HepG2 (cell line): ENCODE data around the gene CCDC192. TPM values are rescaled to one million over a fixed set of nuclear protein-coding genes. Genes with fewer than 3 reads are reported as not detected.

ENCODE experiments used
- ATAC-seq: fragments of 200-7000 bp; cut with Tn5 transposase; 3 replicates; pipeline ENCODE4 v1.9.1; 2020; ENCODE audit warnings: mild to moderate bottlenecking, moderate library complexity
- BruUV-seq: library from RNA; stranded (reverse); fragments of 400-500 nt; replicated peaks from 2 replicates; lab custom pipeline; 2021; lab: Mats Ljungman, UMichigan
- CTCF ChIA-PET: fragments of 300-600 bp; formaldehyde crosslinking; extraction: SDS; loops from one replicate; lab custom pipeline; 2021; ENCODE audit warnings: low total read pairs, inconsistent platforms, low intra/inter-chr PET ratio; lab: Yijun Ruan, JAX
- POLR2A ChIA-PET: fragments of 350-600 bp; sonication (Branson Sonifier 250); formaldehyde crosslinking; loops from one replicate; lab custom pipeline; 2020; ENCODE audit warnings: antibody characterized with exemption, inconsistent platforms; lab: Yijun Ruan, JAX
- DNase-seq: peaks from one replicate; pipeline ENCODE4 v3.0.0-alpha.2; 2015; ENCODE audit warnings: low spot score
- FAIRE-seq: peaks from 3 replicates; lab custom pipeline; 2011; peaks lifted over from hg19 to GRCh38; lab: Jason Lieb, UNC
- H2AFZ ChIP-seq: one replicate; pipeline ENCODE4 v1.6.1; 2011; ENCODE audit warnings: low read length, inconsistent platforms
- H3K27ac ChIP-seq: fragments of 300-600 bp; 3 replicates; pipeline ENCODE4 v1.8.0; 2011; ENCODE audit warnings: mixed run types, mild to moderate bottlenecking, mixed read lengths, low read length, inconsistent platforms; ENCODE audit not compliant: insufficient read depth; ENCODE audit errors: extremely low read length
- H3K27me3 ChIP-seq, 2 experiments: fragments of 200-600 bp in 1 of 2; 2 replicates in 1 of 2; 3 replicates in 1 of 2; pipeline versions ENCODE4 v1.6.0 to v1.8.0; 2011; ENCODE audit warnings: low read length in 2 of 2, mild to moderate bottlenecking in 2 of 2, moderate library complexity in 2 of 2, inconsistent platforms in 1 of 2; ENCODE audit not compliant: insufficient read depth in 2 of 2, control insufficient read depth in 1 of 2
- H3K36me3 ChIP-seq, 2 experiments: fragments of 200-600 bp in 1 of 2; replicated peaks in 1 of 2; 2 replicates in 1 of 2; 3 replicates in 1 of 2; pipeline versions ENCODE4 v1.5.1 to v1.8.0; 2011; ENCODE audit warnings: low read length in 2 of 2, inconsistent platforms in 1 of 2; ENCODE audit not compliant: insufficient read depth in 2 of 2, control insufficient read depth in 1 of 2
- H3K4me1 ChIP-seq: 2 replicates; pipeline ENCODE4 v1.5.1; 2012; ENCODE audit warnings: low read length, inconsistent platforms; ENCODE audit not compliant: insufficient read depth
- H3K4me2 ChIP-seq: 2 replicates; pipeline ENCODE4 v1.6.0; 2011; ENCODE audit warnings: low read depth, low read length, inconsistent platforms
- H3K4me3 ChIP-seq, 3 experiments: fragments of 200-600 bp in 1 of 3; sonication (generic), shearing (Covaris generic) in 1 of 3; replicated peaks in 1 of 3; 2 replicates each; pipeline ENCODE4 v1.5.1; 2011 to 2016; ENCODE audit warnings: low read length in 3 of 3, inconsistent platforms in 2 of 3, low read depth in 2 of 3, mild to moderate bottlenecking in 2 of 3, control low read depth in 1 of 3, mixed read lengths in 1 of 3; ENCODE audit not compliant: insufficient read depth in 1 of 3
- H3K79me2 ChIP-seq: one replicate; pipeline ENCODE4 v1.6.1; 2011; ENCODE audit warnings: low read length, inconsistent platforms; ENCODE audit not compliant: insufficient read depth
- H3K9ac ChIP-seq: 2 replicates; pipeline ENCODE4 v1.6.0; 2011; ENCODE audit warnings: mild to moderate bottlenecking, low read depth, low read length, inconsistent platforms; ENCODE audit not compliant: insufficient read depth
- H3K9me3 ChIP-seq: 2 replicates; pipeline ENCODE4 v1.5.1; 2012; ENCODE audit warnings: mild to moderate bottlenecking, low read length
- H4K20me1 ChIP-seq: 2 replicates; pipeline ENCODE4 v1.6.0; 2011; ENCODE audit warnings: inconsistent platforms, mild to moderate bottlenecking, low read length, moderate library complexity; ENCODE audit not compliant: insufficient read depth
- ATAD3A ChIP-seq: sonication (generic); formaldehyde crosslinking; IDR thresholded peaks from 2 replicates; pipeline ENCODE4 v1.4.0; 2020; ENCODE audit warnings: missing genetic modification reagents
- CEBPG ChIP-seq: IDR thresholded peaks from 2 replicates; pipeline ENCODE4 v1.6.1; 2016
- E2F2 ChIP-seq: sonication (generic); formaldehyde crosslinking; IDR thresholded peaks from 2 replicates; pipeline ENCODE4 v1.4.0; 2020; ENCODE audit warnings: missing genetic modification reagents, borderline replicate concordance
- HMGA1 ChIP-seq: sonication (generic); formaldehyde crosslinking; conservative IDR thresholded peaks from 2 replicates; pipeline ENCODE4 v1.4.0; 2020; ENCODE audit warnings: missing genetic modification reagents
- KDM5B ChIP-seq: sonication (generic); formaldehyde crosslinking; IDR thresholded peaks from 2 replicates; pipeline ENCODE4 v1.4.0; 2020; ENCODE audit warnings: missing genetic modification reagents, mild to moderate bottlenecking, borderline replicate concordance
- MIER3 ChIP-seq: IDR thresholded peaks from 2 replicates; pipeline ENCODE4 v1.6.1; 2016; ENCODE audit warnings: missing compliant biosample characterization, borderline replicate concordance
- PTBP1 ChIP-seq: fragments of 200-400 bp; formaldehyde crosslinking; IDR thresholded peaks from 2 replicates; pipeline ENCODE4 v1.6.1; 2018; ENCODE audit warnings: low read length, low read depth; ENCODE audit not compliant: poor library complexity, severe bottlenecking
- RARA ChIP-seq: IDR thresholded peaks from 2 replicates; pipeline ENCODE4 v1.6.1; 2016; ENCODE audit warnings: missing genetic modification reagents, missing compliant biosample characterization
- RFX1 ChIP-seq: fragments of 450-650 bp; IDR thresholded peaks from 2 replicates; pipeline ENCODE4 v1.6.1; 2017
- SP4 ChIP-seq: sonication (generic); formaldehyde crosslinking; IDR thresholded peaks from 2 replicates; pipeline ENCODE4 v1.8.1; 2023; ENCODE audit warnings: mild to moderate bottlenecking, missing genetic modification reagents
- SRSF9 ChIP-seq: fragments of 200-400 bp; formaldehyde crosslinking; IDR thresholded peaks from 2 replicates; pipeline ENCODE4 v1.6.1; 2018; ENCODE audit warnings: borderline replicate concordance, mild to moderate bottlenecking, low read depth, low read length; ENCODE audit not compliant: insufficient read depth, poor library complexity, severe bottlenecking
- ZNF317 ChIP-seq: sonication (generic); formaldehyde crosslinking; IDR thresholded peaks from 2 replicates; pipeline ENCODE4 v1.5.0; 2020; ENCODE audit warnings: mild to moderate bottlenecking, missing genetic modification reagents
- ZNF407 ChIP-seq: sonication (generic); formaldehyde crosslinking; IDR thresholded peaks from one replicate; pipeline ENCODE4 v1.5.1; 2020; ENCODE audit warnings: mild to moderate bottlenecking, missing genetic modification reagents; ENCODE audit errors: not compliant biosample characterization
- ZNF564 ChIP-seq: sonication (generic); formaldehyde crosslinking; IDR thresholded peaks from 2 replicates; pipeline ENCODE4 v1.8.1; 2023; ENCODE audit warnings: mild to moderate bottlenecking, missing genetic modification reagents
- ZNF709 ChIP-seq: sonication (generic); formaldehyde crosslinking; IDR thresholded peaks from 2 replicates; pipeline ENCODE4 v1.5.0; 2020; ENCODE audit warnings: mild to moderate bottlenecking, missing genetic modification reagents
- ZNF782 ChIP-seq: sonication (generic); formaldehyde crosslinking; IDR thresholded peaks from 2 replicates; pipeline ENCODE4 v1.4.0; 2020; ENCODE audit warnings: missing genetic modification reagents, mild to moderate bottlenecking, borderline replicate concordance
- WGBS: methylation state at CpG from one replicate; pipeline ENCODE4 v1.1.6; 2017; ENCODE audit warnings: low lambda C conversion rate; 5-methylcytosine and 5-hydroxymethylcytosine counted together
- in situ Hi-C: cut with HindIII; loops from 2 replicates; pipeline ENCODE4 v1.10.0; 2017; ENCODE audit warnings: low pct_unique_long_range_greater_than_20kb; ENCODE audit not compliant: extremely low pct_ligation_motif_present
- intact Hi-C: fragments of 100-400 bp; cut with micrococcal nuclease; formaldehyde crosslinking; loops from one replicate; pipeline ENCODE4 v1.10.0; 2022; ENCODE audit not compliant: unreplicated experiment
- polyA plus RNA-seq, 8 experiments: library from polyadenylated mRNA; depleted of rRNA in 3 of 8; stranded (reverse) in 7 of 8; unstranded in 1 of 8; fragments of >200 nt; fragmentation: Illumina TruSeq in 4 of 8; extraction: Trizol in 4 of 8; gene quantifications; 2 replicates each; pipeline versions ENCODE4 v1.2.1 to v1.2.3, GENCODE V29; 2011 to 2016; ENCODE audit warnings: low read depth in 4 of 8, missing spikeins in 1 of 8, mixed read lengths in 1 of 8; ENCODE audit not compliant: insufficient read depth in 1 of 8
- total RNA-seq, 5 experiments: library from RNA; depleted of rRNA; stranded (reverse); fragments of >200 nt; fragmentation: Illumina TruSeq; extraction: Trizol; gene quantifications; 2 replicates each; pipeline ENCODE4 v1.2.3, GENCODE V29; 2016; ENCODE audit warnings: low read depth in 1 of 5

CCDC192 gene
- total and polyA plus RNA-seq, 2 of the 13 experiments (the other 11 are each of a cell fraction or from before 2014, with no cell fraction given), result not detected

- TF ChIP-seq E2F2 (CRISPR knock-in tag) (no peak), ATAD3A (no peak), MIER3 (CRISPR knock-in tag) (no peak), ZNF782 (CRISPR knock-in tag) (no peak)
Observed at GRCh38 chr5:127718181-127718580, 15.0 kb downstream of the CCDC192 start (continued).

GRCh38 chr5:127723571-127723970, 20.4 kb downstream of the CCDC192 start:
- Histone ChIP-seq H3K27ac (no peak overlapping the region), H2AFZ (no peak overlapping the region), H4K20me1 (no peaks in the 10 kb centered on the region), H3K4me1 (no peaks in the 10 kb centered on the region), H3K36me3 (no peaks in the 10 kb centered on the region), H3K27me3 (no peaks in the 10 kb centered on the region; a peak in 1 of 5 replicates), H3K9ac (no peak overlapping the region), H3K4me2 (no peak overlapping the region), H3K9me3 (peaks cover 12% of the 10 kb centered on the region; the same call in 1 of the 2 replicates), H3K79me2 (no peaks in the 10 kb centered on the region), H3K4me3 (no peak overlapping the region)
- in situ Hi-C loops (no loop called here), intact Hi-C loops (no loop called here)
- DNase-seq, result no peak
- ChIA-PET CTCF (no interaction called here), POLR2A (no interaction called here)
- WGBS, result 36% methylated on average over 2 of the region's 2 CpGs
- no peak for FAIRE-seq
- no TSS peak for BruUV-seq
- ATAC-seq, result no peak
- TF ChIP-seq SRSF9 (no peak), PTBP1 (no peak), CEBPG (CRISPR knock-in tag) (peak; percentile 64), SP4 (CRISPR knock-in tag) (no peak), ZNF564 (CRISPR knock-in tag) (no peak), KDM5B (CRISPR knock-in tag) (no peak), ZNF709 (no peak), RARA (CRISPR knock-in tag) (peak; percentile 44; the same call in 1 of the 2 replicates), ZNF407 (CRISPR knock-in tag) (no peak), HMGA1 (CRISPR knock-in tag) (no peak), ZNF317 (CRISPR knock-in tag) (no peak), RFX1 (no peak)
